ENCODE data around the gene FYTTD1. TPM values are rescaled to one million over a fixed set of nuclear protein-coding genes. Genes with fewer than 3 reads are reported as not detected.

The FYTTD1 gene
- total RNA-seq, 1 donor from 2014 or later = 90.5 TPM

GRCh38 chr3:197737319-197737649 is 12.4 kb upstream of the FYTTD1 start:
- DNase-seq (ENCODE audit: low read depth) = no peak

- DNase-seq (ENCODE audit: low read depth) = no peak
Measured at GRCh38 chr3:197737749-197738462, 11.8 kb upstream of the FYTTD1 start.

DNA sequence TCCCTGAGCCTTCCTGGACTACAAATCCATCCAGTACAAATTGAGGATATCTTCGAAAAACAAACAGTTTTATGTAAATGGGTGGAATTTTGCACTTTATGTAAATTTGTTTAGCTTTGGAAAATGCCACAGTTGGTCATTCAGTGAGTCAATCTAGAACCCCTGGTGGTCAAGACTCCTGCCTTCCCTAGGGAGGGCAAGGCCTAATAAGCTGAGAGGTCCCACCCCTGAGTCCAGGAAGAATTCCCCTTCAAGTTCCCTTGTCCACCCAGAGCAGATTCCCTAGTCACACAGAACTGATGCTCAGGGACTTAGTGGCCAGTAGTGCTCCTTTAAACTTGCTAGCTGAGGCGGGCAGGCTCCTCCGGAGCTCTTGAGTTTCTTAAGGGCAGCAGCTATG is 6.9 kb upstream of the FYTTD1 start:
- no peak for DNase-seq (ENCODE audit: low read depth)

DNA sequence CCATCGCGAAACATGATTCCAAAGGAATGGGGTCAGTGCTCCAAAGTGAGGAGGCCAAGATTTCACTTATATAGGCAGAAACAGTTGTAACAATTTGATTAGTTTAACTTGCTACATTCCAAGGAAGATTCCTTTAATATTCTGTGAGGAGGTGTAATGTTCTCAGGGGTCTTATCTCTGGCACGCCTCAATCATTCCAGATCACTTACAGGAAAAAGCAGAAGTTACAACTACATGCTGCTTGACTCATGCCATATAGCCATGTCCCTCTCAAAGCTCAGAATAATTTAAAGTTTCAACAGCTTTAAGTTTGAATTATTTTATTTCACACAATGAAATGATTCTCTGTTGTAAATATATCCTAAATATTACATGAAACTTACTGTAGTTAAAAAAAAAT is 3.5 kb upstream of the FYTTD1 start:
- DNase-seq (ENCODE audit: low read depth) = no peak

DNA sequence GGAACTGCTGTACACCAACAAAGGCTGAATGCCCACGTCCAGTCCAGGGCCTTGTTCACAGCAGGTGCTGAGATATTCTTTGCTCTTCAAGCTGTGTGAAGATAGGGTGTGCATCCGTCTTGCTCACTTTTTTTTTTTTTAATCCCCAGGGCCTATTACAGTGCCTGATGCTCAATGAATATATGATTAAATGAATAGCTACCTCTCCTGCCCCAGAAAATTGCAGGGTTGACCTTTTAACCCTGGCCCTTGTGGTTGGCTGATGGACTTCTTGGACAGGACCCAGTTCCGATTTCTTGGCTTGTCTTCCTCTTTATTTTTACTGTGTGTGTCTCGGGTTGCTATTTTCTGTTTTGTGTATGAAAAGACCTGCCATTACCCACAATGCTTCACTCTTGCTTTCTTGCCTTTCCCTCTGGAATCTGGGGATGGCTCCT is 2.9 kb upstream of the FYTTD1 start:
- DNase-seq (ENCODE audit: low read depth) = no peak

DNA sequence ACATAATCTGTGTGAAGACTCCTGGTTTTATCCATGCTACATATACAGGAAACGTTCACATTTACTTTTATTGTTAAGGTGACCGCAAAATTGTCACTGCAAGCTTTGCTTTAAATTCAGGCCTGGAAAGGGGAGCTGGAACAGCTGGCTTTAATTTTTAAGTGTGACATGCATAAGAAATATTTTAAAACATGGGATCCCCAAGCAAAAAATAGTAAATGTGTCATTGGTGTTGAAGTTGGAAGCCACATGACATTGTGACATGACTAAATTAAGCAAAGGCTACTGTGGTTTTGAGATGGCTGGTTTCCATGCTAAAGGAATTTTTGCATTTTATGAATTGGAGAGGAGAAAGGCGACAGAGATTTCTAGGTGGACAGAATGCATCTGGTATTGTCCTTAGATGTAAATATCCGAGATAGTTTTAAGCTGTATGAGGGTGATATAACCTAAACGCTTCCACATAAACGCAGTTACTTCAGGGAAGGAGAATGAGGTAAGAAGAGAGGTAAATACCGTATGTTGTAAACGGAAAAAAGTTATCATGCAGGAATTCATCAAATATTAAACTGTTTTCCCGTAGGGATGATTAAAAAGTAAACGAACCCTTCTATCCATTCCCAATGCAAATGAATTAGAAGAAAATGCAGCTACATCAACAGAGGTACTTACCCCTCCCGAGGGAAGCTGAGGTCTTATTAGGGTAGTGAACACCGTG is 927 bp upstream of the FYTTD1 start:
- peak; percentile 44 for DNase-seq (ENCODE audit: low read depth)

- no peak for DNase-seq (ENCODE audit: low read depth)
Measured at GRCh38 chr3:197749315-197749600, 425 bp upstream of the FYTTD1 start.

DNA sequence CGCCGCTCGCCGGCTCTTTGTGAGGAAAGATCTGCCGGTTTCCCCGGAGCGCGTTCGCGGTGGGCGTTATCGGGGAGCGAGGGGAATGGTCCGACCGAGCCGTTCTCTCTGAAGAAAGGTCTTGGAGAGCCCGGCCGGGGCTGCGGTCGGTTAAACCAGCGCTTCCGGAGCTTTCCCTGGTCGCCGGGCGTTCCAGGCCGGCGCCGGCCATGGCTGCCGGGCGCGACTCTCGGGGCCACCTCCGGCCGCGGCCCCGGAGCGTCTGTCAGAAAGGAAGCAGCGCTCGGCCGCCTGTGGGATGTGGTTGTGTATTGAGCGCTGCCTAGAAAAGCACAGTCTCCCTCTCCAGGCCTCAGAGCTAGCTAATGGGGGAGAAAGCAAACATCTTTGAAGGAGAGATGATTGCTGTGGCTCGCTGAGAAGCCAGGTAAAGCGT is 731 bp downstream of the FYTTD1 start:
- peak; percentile 41 for DNase-seq (ENCODE audit: low read depth)

GRCh38 chr3:197750858-197751737 is 1.4 kb downstream of the FYTTD1 start:
- DNase-seq (ENCODE audit: low read depth) = no peak

GRCh38 chr3:197752107-197752506 is 2.4 kb downstream of the FYTTD1 start:
- no peak for DNase-seq (ENCODE audit: low read depth)

GRCh38 chr3:197753263-197753662 is 3.6 kb downstream of the FYTTD1 start:
- no peak for DNase-seq (ENCODE audit: low read depth)

GRCh38 chr3:197756704-197757103 is 7.0 kb downstream of the FYTTD1 start:
- no peak for DNase-seq (ENCODE audit: low read depth)

- no peak for DNase-seq (ENCODE audit: low read depth)
Measured at GRCh38 chr3:197758512-197758911, 8.8 kb downstream of the FYTTD1 start.

DNA sequence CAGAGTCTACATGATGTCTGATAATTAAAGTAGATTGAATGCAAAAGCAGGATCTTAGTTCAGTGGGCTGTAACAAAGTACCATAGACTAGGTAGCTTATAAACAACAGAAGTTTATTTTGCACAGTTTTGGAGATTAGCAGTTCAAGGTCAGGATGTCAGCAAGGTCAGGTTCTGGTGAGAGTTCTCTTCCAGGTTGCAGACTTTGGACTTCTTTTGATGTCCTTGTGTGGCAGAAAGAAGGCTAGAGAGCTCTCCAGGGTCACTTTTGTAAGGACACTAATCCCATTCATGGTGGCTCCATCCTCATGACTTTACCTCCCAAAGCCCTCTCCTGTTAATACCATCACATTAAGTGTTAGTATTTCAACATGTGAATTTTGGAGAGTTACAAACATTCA is 12.1 kb downstream of the FYTTD1 start:
- DNase-seq (ENCODE audit: low read depth) = no peak

- no peak for DNase-seq (ENCODE audit: low read depth)
Measured at GRCh38 chr3:197775317-197775716, 25.6 kb downstream of the FYTTD1 start.

- no peak for DNase-seq (ENCODE audit: low read depth)
Measured at GRCh38 chr3:197782230-197782629, 32.5 kb downstream of the FYTTD1 start.

GRCh38 chr3:197784019-197784585 is 34.4 kb downstream of the FYTTD1 start:
- no peak for DNase-seq (ENCODE audit: low read depth)

DNA sequence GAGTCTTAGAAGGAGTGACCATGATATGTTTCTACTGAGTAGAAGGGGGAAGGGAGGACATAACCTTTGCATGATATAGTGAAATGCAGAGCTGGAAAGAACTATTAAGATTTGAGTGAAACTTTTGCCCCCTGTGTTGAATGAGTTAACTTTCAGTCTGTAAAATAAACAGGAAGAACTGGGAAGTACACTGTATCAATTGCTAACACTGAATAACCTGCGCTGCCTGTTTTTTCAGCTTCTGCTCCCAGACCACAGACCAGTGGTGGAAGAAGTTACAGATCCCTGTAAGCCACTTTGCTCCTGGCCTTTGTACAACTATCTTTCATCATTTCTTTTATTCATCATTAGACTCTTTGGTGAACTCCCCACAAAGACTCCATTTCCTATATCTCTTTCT is 37.7 kb downstream of the FYTTD1 start:
- no peak for DNase-seq (ENCODE audit: low read depth)

GRCh38 chr3:197789309-197789708 is 39.6 kb downstream of the FYTTD1 start:
- no peak for DNase-seq (ENCODE audit: low read depth)

DNA sequence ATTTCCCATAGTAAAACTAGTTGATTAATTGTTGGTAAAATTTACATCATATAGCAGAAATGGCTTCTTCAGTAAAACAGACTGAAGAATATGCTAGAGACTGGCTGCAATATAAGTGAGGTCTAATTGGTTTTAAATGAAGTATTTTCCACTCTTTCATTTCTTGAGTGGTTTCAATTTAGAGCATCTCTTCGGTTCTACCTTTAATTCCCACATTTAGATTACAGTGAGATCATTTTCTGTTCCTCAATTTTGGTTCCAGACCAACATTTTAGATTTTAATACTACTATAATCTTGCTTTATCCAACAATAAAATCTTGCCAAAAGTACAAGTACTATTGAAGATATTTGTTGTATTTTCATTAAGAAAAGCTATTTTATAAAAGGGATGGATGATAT is 40.4 kb downstream of the FYTTD1 start:
- no peak for DNase-seq (ENCODE audit: low read depth)

GRCh38 chr3:197791113-197791891 is 41.6 kb downstream of the FYTTD1 start, which contains the start of gene LRCH3:
Gene LRCH3, plus strand, starts transcription at chr3:197791254. Its CDS starts 25 bp downstream, at chr3:197791279.
- DNase-seq (ENCODE audit: low read depth) = peak; percentile 27
